ENCODE results near the gene ERICH2.

Gene ERICH2

DNA sequence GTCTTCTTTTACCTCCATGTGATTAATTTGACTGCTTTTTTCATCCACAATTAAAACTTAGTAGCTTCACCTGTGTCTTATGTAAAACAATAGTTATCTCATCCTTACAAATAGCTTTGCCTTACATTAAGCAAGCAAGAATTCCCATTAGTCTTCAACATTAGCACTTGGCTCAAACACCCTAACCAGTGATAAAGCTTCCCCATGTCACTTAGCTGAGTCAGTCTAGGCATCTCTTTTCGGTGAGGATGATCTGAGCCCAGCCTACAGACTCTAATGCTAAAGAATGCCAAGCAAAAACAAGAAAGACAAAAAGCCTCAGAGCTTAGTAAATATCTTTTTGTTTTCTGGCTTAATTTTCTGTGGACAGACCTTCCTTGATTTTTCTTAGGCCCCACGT is 72.6 kb downstream of the ERICH2 start:
- DNase-seq (ENCODE audit: extremely low read depth, low read depth): no peak
- no peak overlapping the region for H3K4me3 ChIP-seq (replicated peaks; ENCODE audit: low read depth, low read length)
- TF ChIP-seq, protein P1, sequence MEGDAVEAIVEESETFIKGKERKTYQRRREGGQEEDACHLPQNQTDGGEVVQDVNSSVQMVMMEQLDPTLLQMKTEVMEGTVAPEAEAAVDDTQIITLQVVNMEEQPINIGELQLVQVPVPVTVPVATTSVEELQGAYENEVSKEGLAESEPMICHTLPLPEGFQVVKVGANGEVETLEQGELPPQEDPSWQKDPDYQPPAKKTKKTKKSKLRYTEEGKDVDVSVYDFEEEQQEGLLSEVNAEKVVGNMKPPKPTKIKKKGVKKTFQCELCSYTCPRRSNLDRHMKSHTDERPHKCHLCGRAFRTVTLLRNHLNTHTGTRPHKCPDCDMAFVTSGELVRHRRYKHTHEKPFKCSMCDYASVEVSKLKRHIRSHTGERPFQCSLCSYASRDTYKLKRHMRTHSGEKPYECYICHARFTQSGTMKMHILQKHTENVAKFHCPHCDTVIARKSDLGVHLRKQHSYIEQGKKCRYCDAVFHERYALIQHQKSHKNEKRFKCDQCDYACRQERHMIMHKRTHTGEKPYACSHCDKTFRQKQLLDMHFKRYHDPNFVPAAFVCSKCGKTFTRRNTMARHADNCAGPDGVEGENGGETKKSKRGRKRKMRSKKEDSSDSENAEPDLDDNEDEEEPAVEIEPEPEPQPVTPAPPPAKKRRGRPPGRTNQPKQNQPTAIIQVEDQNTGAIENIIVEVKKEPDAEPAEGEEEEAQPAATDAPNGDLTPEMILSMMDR (IDR thresholded peaks at IDR 0.05; ENCODE audit: low read depth, low read length, missing control alignments): no peak

GRCh38 chr2:170843656-170844055 is 73.5 kb downstream of the ERICH2 start:
- TF ChIP-seq, protein P1 (IDR thresholded peaks at IDR 0.05; ENCODE audit: low read depth, low read length, missing control alignments): no peak
- DNase-seq (ENCODE audit: extremely low read depth, low read depth): peak; percentile 25
- H3K4me3 ChIP-seq (replicated peaks; ENCODE audit: low read depth, low read length): no peak overlapping the region

DNA sequence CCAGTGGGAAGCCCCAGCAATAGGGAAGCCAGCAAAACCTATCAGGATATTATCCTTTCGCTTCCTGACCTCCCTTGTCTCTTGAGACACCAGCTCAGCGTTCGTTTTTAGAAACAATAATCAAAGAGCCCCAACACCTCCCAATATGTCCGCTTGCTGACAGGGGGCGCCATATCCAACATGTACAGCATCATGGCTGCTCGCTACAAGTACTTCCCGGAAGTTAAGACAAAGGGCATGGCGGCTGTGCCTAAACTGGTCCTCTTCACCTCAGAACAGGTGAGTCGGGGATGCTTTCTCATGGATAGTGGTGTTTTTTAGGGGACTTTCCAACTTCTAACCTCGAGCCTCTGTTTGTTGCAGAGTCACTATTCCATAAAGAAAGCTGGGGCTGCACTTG is 75.2 kb downstream of the ERICH2 start:
- H3K4me3 ChIP-seq (replicated peaks; ENCODE audit: low read depth, low read length): no peak overlapping the region
- DNase-seq (ENCODE audit: extremely low read depth, low read depth): no peak
- TF ChIP-seq, protein P1 (IDR thresholded peaks at IDR 0.05; ENCODE audit: low read depth, low read length, missing control alignments): no peak

- TF ChIP-seq, protein P1 (IDR thresholded peaks at IDR 0.05; ENCODE audit: low read depth, low read length, missing control alignments): no peak
- no peak for DNase-seq (ENCODE audit: extremely low read depth, low read depth)
- H3K4me3 ChIP-seq (replicated peaks; ENCODE audit: low read depth, low read length): no peak overlapping the region
Measured at GRCh38 chr2:170846314-170846713, 76.1 kb downstream of the ERICH2 start.

GRCh38 chr2:170847716-170848115 is 77.5 kb downstream of the ERICH2 start:
- TF ChIP-seq, protein P1 (IDR thresholded peaks at IDR 0.05; ENCODE audit: low read depth, low read length, missing control alignments): no peak
- H3K4me3 ChIP-seq (replicated peaks; ENCODE audit: low read depth, low read length): no peak overlapping the region
- no peak for DNase-seq (ENCODE audit: extremely low read depth, low read depth)

Measured in HFF-Myc (cell line).